NCI-H2171 (cell line): Measurements from ENCODE around the gene PDZRN4.
"Not testable (repeated sequence)": the region's sequence is repeated elsewhere in the genome, so short reads cannot be mapped to it uniquely, and the experiment has no call there.

Experiments
- DNase-seq: peaks from one replicate; lab custom pipeline; 2025; lab: John Stamatoyannopoulos, UW

Gene PDZRN4

GRCh38 chr12:41557344-41557743, 369.2 kb downstream of the PDZRN4 start:
- no peak for DNase-seq

GRCh38 chr12:41558671-41559070, 370.6 kb downstream of the PDZRN4 start:
- no peak for DNase-seq

GRCh38 chr12:41563051-41563450, 374.9 kb downstream of the PDZRN4 start:
- no peak for DNase-seq

GRCh38 chr12:41564816-41565215, 376.7 kb downstream of the PDZRN4 start:
- DNase-seq, result no peak

GRCh38 chr12:41566703-41567102, 378.6 kb downstream of the PDZRN4 start:
- no peak for DNase-seq

GRCh38 chr12:41573445-41573844, 385.3 kb downstream of the PDZRN4 start:
- DNase-seq, result no peak

GRCh38 chr12:41576925-41577324, 388.8 kb downstream of the PDZRN4 start:
- no peak for DNase-seq

- no peak for DNase-seq
Observed at GRCh38 chr12:41577995-41578394, 389.9 kb downstream of the PDZRN4 start.

GRCh38 chr12:41585784-41586183, 397.7 kb downstream of the PDZRN4 start:
- DNase-seq, result no peak

GRCh38 chr12:41587574-41587973, 399.5 kb downstream of the PDZRN4 start:
- DNase-seq, result no peak

- no peak for DNase-seq
Observed at GRCh38 chr12:41589878-41590277, 401.8 kb downstream of the PDZRN4 start.

- DNase-seq, result no peak
Observed at GRCh38 chr12:41596190-41596589, 408.1 kb downstream of the PDZRN4 start.

- no peak for DNase-seq
Observed at GRCh38 chr12:41604830-41605229, 416.7 kb downstream of the PDZRN4 start.

- DNase-seq, result no peak
Observed at GRCh38 chr12:41605545-41606305, 417.6 kb downstream of the PDZRN4 start.

- DNase-seq, result no peak
Observed at GRCh38 chr12:41606468-41607445, 418.6 kb downstream of the PDZRN4 start.

GRCh38 chr12:41612892-41613557, 424.9 kb downstream of the PDZRN4 start:
- no peak for DNase-seq

GRCh38 chr12:41615174-41615573, 427.1 kb downstream of the PDZRN4 start:
- not testable (repeated sequence) for DNase-seq

- DNase-seq, result no peak
Observed at GRCh38 chr12:41619705-41620104, 431.6 kb downstream of the PDZRN4 start.

- no peak for DNase-seq
Observed at GRCh38 chr12:41621291-41621690, 433.2 kb downstream of the PDZRN4 start.
